GM18505 (cell line): ENCODE data around the gene REEP1.

Experiments
- ATAC-seq: cut with Tn5 transposase; IDR thresholded peaks from one replicate; pipeline ENCODE4 v1.9.1; 2021; ENCODE audit not compliant: unreplicated experiment
- POLR2A ChIP-seq: IDR thresholded peaks from 4 replicates; pipeline ENCODE4 v1.6.1; 2011; ENCODE audit warnings: borderline replicate concordance; ENCODE audit not compliant: insufficient read depth, insufficient read length; ENCODE audit errors: extremely low read depth

The REEP1 gene

GRCh38 chr2:86295066-86295465, 42.4 kb downstream of the REEP1 start:
- no peak for ATAC-seq
- TF ChIP-seq POLR2A, result no peak

GRCh38 chr2:86293612-86294011, 43.8 kb downstream of the REEP1 start:
- no peak for TF ChIP-seq POLR2A
- ATAC-seq, result no peak

- no peak for TF ChIP-seq POLR2A
- ATAC-seq, result no peak
Observed at GRCh38 chr2:86292571-86293515, 44.6 kb downstream of the REEP1 start.

GRCh38 chr2:86291328-86291662, 46.1 kb downstream of the REEP1 start:
- no peak for ATAC-seq
- no peak for TF ChIP-seq POLR2A

- ATAC-seq, result no peak
- TF ChIP-seq POLR2A, result no peak
Observed at GRCh38 chr2:86290596-86291327, 46.7 kb downstream of the REEP1 start.

GRCh38 chr2:86286516-86286915, 50.9 kb downstream of the REEP1 start:
- no peak for ATAC-seq
- no peak for TF ChIP-seq POLR2A

- TF ChIP-seq POLR2A, result no peak
- no peak for ATAC-seq
Observed at GRCh38 chr2:86285981-86286380, 51.4 kb downstream of the REEP1 start.

GRCh38 chr2:86285571-86285970, 51.9 kb downstream of the REEP1 start:
- TF ChIP-seq POLR2A, result no peak
- no peak for ATAC-seq

GRCh38 chr2:86284987-86285386, 52.4 kb downstream of the REEP1 start:
- ATAC-seq, result no peak
- no peak for TF ChIP-seq POLR2A

GRCh38 chr2:86284401-86284841, 53.0 kb downstream of the REEP1 start:
- ATAC-seq, result no peak
- no peak for TF ChIP-seq POLR2A

- no peak for ATAC-seq
- TF ChIP-seq POLR2A, result no peak
Observed at GRCh38 chr2:86283411-86284030, 53.9 kb downstream of the REEP1 start.

- no peak for TF ChIP-seq POLR2A
- no peak for ATAC-seq
Observed at GRCh38 chr2:86281066-86281700, 56.2 kb downstream of the REEP1 start.

GRCh38 chr2:86280191-86280667, 57.2 kb downstream of the REEP1 start:
- no peak for TF ChIP-seq POLR2A
- no peak for ATAC-seq
